Measurements from ENCODE around the gene IGSF9. TPM values are rescaled to one million over a fixed set of nuclear protein-coding genes. Genes with fewer than 3 reads are reported as not detected.
A peak's percentile ranks its signal among the peaks of the same experiment; 100 is the strongest.

Gene IGSF9
- total and polyA plus RNA-seq, 2 of the 13 experiments (the other 11 are each of a cell fraction or from before 2014, with no cell fraction given) = 0.03 TPM; not detected in 1

DNA sequence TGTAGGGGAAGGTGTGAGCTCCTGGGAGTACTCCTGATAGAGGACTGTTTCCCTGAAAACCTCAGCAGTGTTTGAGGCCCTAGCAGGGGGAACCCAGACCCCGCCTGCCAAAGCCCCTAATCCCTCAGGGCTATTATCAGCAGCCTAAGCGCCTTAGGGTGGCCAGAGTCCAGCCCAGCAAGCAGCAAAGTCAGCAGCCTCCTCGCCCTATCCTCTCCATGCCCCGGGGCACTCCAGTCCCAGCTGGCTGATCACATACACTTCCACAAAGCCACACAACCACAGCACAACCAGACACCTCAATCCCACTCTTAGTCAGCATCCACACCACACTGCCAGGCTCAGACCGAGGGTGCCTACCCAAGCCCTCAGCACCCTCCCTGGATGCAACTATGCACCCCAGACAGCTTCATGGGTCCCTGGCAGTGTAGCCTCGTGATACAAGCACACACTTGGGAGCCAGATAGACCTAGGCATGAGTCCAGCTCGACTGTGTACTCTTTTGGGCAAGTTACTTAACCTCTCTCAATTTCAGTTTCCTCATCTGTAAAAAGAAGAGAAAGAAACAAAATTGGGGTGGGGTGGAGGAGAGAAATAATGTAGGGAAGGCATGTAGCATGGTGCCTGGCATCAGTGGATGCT lies 7.1 kb downstream of the IGSF9 start (continued):
- TF ChIP-seq, protein P1, sequence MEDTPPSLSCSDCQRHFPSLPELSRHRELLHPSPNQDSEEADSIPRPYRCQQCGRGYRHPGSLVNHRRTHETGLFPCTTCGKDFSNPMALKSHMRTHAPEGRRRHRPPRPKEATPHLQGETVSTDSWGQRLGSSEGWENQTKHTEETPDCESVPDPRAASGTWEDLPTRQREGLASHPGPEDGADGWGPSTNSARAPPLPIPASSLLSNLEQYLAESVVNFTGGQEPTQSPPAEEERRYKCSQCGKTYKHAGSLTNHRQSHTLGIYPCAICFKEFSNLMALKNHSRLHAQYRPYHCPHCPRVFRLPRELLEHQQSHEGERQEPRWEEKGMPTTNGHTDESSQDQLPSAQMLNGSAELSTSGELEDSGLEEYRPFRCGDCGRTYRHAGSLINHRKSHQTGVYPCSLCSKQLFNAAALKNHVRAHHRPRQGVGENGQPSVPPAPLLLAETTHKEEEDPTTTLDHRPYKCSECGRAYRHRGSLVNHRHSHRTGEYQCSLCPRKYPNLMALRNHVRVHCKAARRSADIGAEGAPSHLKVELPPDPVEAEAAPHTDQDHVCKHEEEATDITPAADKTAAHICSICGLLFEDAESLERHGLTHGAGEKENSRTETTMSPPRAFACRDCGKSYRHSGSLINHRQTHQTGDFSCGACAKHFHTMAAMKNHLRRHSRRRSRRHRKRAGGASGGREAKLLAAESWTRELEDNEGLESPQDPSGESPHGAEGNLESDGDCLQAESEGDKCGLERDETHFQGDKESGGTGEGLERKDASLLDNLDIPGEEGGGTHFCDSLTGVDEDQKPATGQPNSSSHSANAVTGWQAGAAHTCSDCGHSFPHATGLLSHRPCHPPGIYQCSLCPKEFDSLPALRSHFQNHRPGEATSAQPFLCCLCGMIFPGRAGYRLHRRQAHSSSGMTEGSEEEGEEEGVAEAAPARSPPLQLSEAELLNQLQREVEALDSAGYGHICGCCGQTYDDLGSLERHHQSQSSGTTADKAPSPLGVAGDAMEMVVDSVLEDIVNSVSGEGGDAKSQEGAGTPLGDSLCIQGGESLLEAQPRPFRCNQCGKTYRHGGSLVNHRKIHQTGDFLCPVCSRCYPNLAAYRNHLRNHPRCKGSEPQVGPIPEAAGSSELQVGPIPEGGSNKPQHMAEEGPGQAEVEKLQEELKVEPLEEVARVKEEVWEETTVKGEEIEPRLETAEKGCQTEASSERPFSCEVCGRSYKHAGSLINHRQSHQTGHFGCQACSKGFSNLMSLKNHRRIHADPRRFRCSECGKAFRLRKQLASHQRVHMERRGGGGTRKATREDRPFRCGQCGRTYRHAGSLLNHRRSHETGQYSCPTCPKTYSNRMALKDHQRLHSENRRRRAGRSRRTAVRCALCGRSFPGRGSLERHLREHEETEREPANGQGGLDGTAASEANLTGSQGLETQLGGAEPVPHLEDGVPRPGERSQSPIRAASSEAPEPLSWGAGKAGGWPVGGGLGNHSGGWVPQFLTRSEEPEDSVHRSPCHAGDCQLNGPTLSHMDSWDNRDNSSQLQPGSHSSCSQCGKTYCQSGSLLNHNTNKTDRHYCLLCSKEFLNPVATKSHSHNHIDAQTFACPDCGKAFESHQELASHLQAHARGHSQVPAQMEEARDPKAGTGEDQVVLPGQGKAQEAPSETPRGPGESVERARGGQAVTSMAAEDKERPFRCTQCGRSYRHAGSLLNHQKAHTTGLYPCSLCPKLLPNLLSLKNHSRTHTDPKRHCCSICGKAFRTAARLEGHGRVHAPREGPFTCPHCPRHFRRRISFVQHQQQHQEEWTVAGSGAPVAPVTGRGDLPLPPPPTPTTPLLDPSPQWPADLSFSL (CRISPR knock-in tag; IDR thresholded peaks at IDR 0.05) = 0 out of 2 replicates have a peak, but pooled peaks have one; percentile 21

DNA sequence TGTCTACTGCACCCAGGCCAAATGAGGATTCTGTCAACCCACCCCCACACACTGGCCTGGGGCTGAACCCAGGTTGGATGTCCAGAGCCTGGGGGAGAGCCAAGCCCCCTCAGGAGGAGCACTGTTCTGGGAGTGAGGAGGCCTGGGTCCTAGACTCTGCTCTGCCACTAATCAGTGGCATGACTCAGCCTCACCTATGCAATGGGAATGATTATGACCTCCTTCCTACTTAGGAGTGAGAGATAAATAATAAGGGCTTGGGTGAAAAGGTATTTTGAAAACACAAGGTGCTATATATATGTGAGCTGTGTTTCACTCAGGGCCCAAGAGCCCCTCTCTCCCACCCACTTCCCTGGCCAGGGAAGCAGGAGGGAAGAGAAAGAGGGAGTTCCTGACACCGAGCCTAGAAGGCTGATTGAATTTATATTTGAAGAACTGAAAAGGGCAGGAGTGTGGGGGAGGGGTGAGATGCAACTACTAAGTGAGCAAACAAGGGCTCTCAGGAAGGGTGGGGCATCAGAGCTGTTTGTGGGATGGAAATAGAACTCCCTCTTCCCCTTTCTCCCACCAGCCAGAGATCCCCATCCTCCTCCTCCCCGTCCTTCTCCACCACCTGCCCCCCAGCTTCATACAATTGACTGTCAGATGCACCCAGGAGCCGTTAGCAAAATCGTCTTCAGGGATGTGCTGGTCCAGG lies 8.2 kb downstream of the IGSF9 start:
- peaks cover 13 to 59% of the 10 kb centered on the region in 2 experiments; a peak in 4 of 5 replicates for H3K27me3 ChIP-seq (ENCODE audit: control insufficient read depth in 1 of 2, insufficient read depth in 2 of 2, low read length in 2 of 2)
- 17% methylated on average over 4 of the region's 4 CpGs for WGBS (ENCODE audit: low lambda C conversion rate)
- H3K79me2 ChIP-seq (ENCODE audit: insufficient read depth, low read length) = no peaks in the 10 kb centered on the region
- H3K4me2 ChIP-seq (ENCODE audit: low read depth, low read length) = no peak overlapping the region
- H3K9ac ChIP-seq (ENCODE audit: insufficient read depth, low read depth, low read length) = no peak overlapping the region
- ChIA-PET CTCF (ENCODE audit: low intra/inter-chr PET ratio, low total read pairs) (interaction anchor here (1.2 to 2.4 kb wide), 3 partner anchors 45 to 141 kb away, joined by 3 to 57 read pairs (median 6); no protein-coding TSS in a partner anchor), POLR2A (no interaction called here)
- ATAC-seq (no peak), DNase-seq (ENCODE audit: low spot score) (no peak), FAIRE-seq (no peak)
- H3K27ac ChIP-seq (ENCODE audit: extremely low read length, insufficient read depth, low read length) = no peak overlapping the region
- no peaks in the 10 kb centered on the region for H3K36me3 ChIP-seq (replicated peaks in 1 of 2; ENCODE audit: control insufficient read depth in 1 of 2, insufficient read depth in 2 of 2, low read length in 2 of 2)
- H4K20me1 ChIP-seq (ENCODE audit: insufficient read depth, low read length) = no peaks in the 10 kb centered on the region
- H3K4me3 ChIP-seq (replicated peaks in 1 of 3; ENCODE audit: insufficient read depth in 1 of 3, low read depth in 2 of 3, low read length in 3 of 3) = no peak overlapping the region
- BruUV-seq (replicated peaks) = no TSS peak
- H2AFZ ChIP-seq (ENCODE audit: low read length) = no peak overlapping the region
- H3K9me3 ChIP-seq (ENCODE audit: low read length) = no peaks in the 10 kb centered on the region
- in situ Hi-C loops (cut with HindIII; ENCODE audit: extremely low pct_ligation_motif_present, low pct_unique_long_range_greater_than_20kb) (loop anchor here (5.0 kb wide), 2 partner anchors 70 to 145 kb away; partner anchors contain the start of gene KCNJ9), intact Hi-C loops (cut with micrococcal nuclease; ENCODE audit: unreplicated experiment) (loop anchor here (5.0 kb wide), 2 partner anchors 140 kb away; no protein-coding TSS in a partner anchor)
- peaks cover 13% of the 10 kb centered on the region for H3K4me1 ChIP-seq (ENCODE audit: insufficient read depth, low read length)
- TF ChIP-seq ZNF772 (CRISPR knock-in tag; IDR thresholded peaks at IDR 0.05) (no peak), ZNF563 (CRISPR knock-in tag; IDR thresholded peaks at IDR 0.05) (no peak), JUNB (CRISPR knock-in tag; IDR thresholded peaks at IDR 0.05; ENCODE audit: borderline replicate concordance) (no peak), AGO2 (optimal IDR thresholded peaks at IDR 0.05; ENCODE audit: low read depth, low read length) (no peak), MAFK (conservative IDR thresholded peaks at IDR 0.05 in 1 of 2, IDR thresholded peaks at IDR 0.05 in 1 of 2; ENCODE audit: low read length in 2 of 2) (no peak), SALL2 (CRISPR knock-in tag; IDR thresholded peaks at IDR 0.05) (no peak), NFYC (CRISPR knock-in tag; IDR thresholded peaks at IDR 0.05) (no peak), ZNF432 (CRISPR knock-in tag; IDR thresholded peaks at IDR 0.05; ENCODE audit: borderline replicate concordance) (no peak)
- TF ChIP-seq, protein P2, sequence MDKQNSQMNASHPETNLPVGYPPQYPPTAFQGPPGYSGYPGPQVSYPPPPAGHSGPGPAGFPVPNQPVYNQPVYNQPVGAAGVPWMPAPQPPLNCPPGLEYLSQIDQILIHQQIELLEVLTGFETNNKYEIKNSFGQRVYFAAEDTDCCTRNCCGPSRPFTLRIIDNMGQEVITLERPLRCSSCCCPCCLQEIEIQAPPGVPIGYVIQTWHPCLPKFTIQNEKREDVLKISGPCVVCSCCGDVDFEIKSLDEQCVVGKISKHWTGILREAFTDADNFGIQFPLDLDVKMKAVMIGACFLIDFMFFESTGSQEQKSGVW (CRISPR knock-in tag; IDR thresholded peaks at IDR 0.05; ENCODE audit: borderline replicate concordance) = no peak
- TF ChIP-seq, protein P3, sequence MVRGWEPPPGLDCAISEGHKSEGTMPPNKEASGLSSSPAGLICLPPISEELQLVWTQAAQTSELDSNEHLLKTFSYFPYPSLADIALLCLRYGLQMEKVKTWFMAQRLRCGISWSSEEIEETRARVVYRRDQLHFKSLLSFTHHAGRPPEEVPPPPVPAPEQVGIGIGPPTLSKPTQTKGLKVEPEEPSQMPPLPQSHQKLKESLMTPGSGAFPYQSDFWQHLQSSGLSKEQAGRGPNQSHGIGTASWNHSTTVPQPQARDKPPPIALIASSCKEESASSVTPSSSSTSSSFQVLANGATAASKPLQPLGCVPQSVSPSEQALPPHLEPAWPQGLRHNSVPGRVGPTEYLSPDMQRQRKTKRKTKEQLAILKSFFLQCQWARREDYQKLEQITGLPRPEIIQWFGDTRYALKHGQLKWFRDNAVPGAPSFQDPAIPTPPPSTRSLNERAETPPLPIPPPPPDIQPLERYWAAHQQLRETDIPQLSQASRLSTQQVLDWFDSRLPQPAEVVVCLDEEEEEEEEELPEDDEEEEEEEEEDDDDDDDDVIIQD (CRISPR knock-in tag; IDR thresholded peaks at IDR 0.05; ENCODE audit: low read depth) = no peak
- TF ChIP-seq, protein P4, sequence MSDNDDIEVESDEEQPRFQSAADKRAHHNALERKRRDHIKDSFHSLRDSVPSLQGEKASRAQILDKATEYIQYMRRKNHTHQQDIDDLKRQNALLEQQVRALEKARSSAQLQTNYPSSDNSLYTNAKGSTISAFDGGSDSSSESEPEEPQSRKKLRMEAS (IDR thresholded peaks at IDR 0.05) = no peak
